ENCODE measurements around the gene GPSM1. TPM values are rescaled to one million over a fixed set of nuclear protein-coding genes. Genes with fewer than 3 reads are reported as not detected.

Gene GPSM1
- total and polyA plus RNA-seq, 4 donors: 0.11 to 2.9 (median 1.6) TPM

DNA sequence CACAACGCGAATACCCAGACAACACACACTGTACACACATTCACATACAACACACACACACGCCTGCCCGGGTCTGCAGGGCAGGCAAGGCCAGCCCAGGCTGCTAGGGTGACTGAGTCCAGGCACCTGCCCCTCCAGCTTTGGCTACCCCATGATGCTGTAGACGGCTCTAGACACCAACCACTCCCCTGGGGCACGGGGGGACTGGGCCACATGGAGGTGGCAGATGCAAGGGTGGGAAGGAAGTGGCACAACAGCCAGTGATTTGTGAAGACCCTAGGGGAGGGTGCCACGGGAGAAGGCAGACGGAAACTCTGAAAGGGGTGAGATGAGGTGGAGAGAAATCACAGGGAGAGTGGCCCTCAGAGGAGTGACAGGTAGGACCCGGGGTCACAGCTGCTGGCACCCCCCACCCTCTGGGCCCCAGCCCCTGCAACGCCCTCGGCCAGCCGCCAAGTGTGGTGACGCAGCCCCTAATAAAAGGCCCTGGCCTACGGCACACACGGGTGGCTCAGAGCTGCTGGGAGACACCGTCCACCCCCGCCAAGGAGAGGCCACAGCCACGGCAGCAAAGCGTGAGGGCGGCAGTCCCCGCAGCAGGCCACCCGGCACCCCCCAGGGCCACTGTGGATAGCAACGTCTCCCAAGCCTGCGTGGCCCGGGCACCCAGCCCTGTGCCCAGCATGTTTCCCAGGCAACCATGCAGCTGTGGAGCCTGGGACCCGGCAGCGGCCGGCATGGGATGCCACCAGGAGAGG lies 16.9 kb upstream of the GPSM1 start:
- WGBS: 74% methylated on average over 28 of the region's 28 CpGs
- Histone ChIP-seq H3K4me3 (ENCODE audit: low read depth in 1 of 3, low read length in 3 of 3) (no peak overlapping the region), H3K27me3 (ENCODE audit: control insufficient read depth in 4 of 4, insufficient read depth in 4 of 4, low read length in 3 of 4) (no peaks in the 10 kb centered on the region), H3K9me3 (ENCODE audit: control insufficient read depth in 4 of 4, low read length in 3 of 4) (peaks cover 0 to 5% (median 4%) of the 10 kb centered on the region in 4 donors), H3K4me1 (ENCODE audit: control insufficient read depth in 4 of 4, insufficient read depth in 4 of 4, low read length in 3 of 4) (no peaks in the 10 kb centered on the region), H3K9ac (ENCODE audit: low read depth in 1 of 2, low read length in 2 of 2) (no peak overlapping the region), H3K36me3 (ENCODE audit: control insufficient read depth in 4 of 4, insufficient read depth in 3 of 4, low read depth in 1 of 4, low read length in 3 of 4) (no peaks in the 10 kb centered on the region), H3K27ac (ENCODE audit: low read depth in 1 of 2, low read length in 2 of 2) (no peak overlapping the region)
- DNase-seq (ENCODE audit: low spot score): no peak
- TF ChIP-seq ATF3 (IDR thresholded peaks at IDR 0.05) (no peak), FOXA2 (IDR thresholded peaks at IDR 0.05) (no peak), MAX (IDR thresholded peaks at IDR 0.05) (no peak)

- DNase-seq (ENCODE audit: low spot score): no peak
- WGBS: 55% methylated on average over 23 of the region's 23 CpGs
- Histone ChIP-seq H3K27ac (ENCODE audit: low read depth in 1 of 2, low read length in 2 of 2) (no peak overlapping the region), H3K27me3 (ENCODE audit: control insufficient read depth in 4 of 4, insufficient read depth in 4 of 4, low read length in 3 of 4) (no peaks in the 10 kb centered on the region), H3K4me3 (ENCODE audit: low read depth in 1 of 3, low read length in 3 of 3) (no peak overlapping the region), H3K4me1 (ENCODE audit: control insufficient read depth in 4 of 4, insufficient read depth in 4 of 4, low read length in 3 of 4) (no peaks in the 10 kb centered on the region), H3K36me3 (ENCODE audit: control insufficient read depth in 4 of 4, insufficient read depth in 3 of 4, low read depth in 1 of 4, low read length in 3 of 4) (no peaks in the 10 kb centered on the region), H3K9me3 (ENCODE audit: control insufficient read depth in 4 of 4, low read length in 3 of 4) (peaks cover 0 to 8% (median 5%) of the 10 kb centered on the region in 4 donors), H3K9ac (ENCODE audit: low read depth in 1 of 2, low read length in 2 of 2) (no peak overlapping the region)
- TF ChIP-seq, protein P1, sequence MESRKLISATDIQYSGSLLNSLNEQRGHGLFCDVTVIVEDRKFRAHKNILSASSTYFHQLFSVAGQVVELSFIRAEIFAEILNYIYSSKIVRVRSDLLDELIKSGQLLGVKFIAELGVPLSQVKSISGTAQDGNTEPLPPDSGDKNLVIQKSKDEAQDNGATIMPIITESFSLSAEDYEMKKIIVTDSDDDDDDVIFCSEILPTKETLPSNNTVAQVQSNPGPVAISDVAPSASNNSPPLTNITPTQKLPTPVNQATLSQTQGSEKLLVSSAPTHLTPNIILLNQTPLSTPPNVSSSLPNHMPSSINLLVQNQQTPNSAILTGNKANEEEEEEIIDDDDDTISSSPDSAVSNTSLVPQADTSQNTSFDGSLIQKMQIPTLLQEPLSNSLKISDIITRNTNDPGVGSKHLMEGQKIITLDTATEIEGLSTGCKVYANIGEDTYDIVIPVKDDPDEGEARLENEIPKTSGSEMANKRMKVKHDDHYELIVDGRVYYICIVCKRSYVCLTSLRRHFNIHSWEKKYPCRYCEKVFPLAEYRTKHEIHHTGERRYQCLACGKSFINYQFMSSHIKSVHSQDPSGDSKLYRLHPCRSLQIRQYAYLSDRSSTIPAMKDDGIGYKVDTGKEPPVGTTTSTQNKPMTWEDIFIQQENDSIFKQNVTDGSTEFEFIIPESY (IDR thresholded peaks at IDR 0.05): no peak
- TF ChIP-seq HNF4G (IDR thresholded peaks at IDR 0.05) (no peak), YY1 (IDR thresholded peaks at IDR 0.05) (no peak), FOXA1 (IDR thresholded peaks at IDR 0.05) (no peak), TAF1 (conservative IDR thresholded peaks at IDR 0.05) (no peak), HNF4A (conservative IDR thresholded peaks at IDR 0.05) (no peak), JUND (IDR thresholded peaks at IDR 0.05) (no peak), ATF3 (IDR thresholded peaks at IDR 0.05) (no peak), EGR1 (IDR thresholded peaks at IDR 0.05; ENCODE audit: low read depth in 2 of 2) (no peak), RXRA (IDR thresholded peaks at IDR 0.05) (no peak), MAX (IDR thresholded peaks at IDR 0.05) (no peak), NR2F2 (IDR thresholded peaks at IDR 0.05) (no peak), SP1 (IDR thresholded peaks at IDR 0.05) (no peak), GABPA (IDR thresholded peaks at IDR 0.05 in 1 of 2, conservative IDR thresholded peaks at IDR 0.05 in 1 of 2) (no peak), RAD21 (IDR thresholded peaks at IDR 0.05) (no peak), FOXA2 (IDR thresholded peaks at IDR 0.05) (no peak), CTCF (IDR thresholded peaks at IDR 0.05; ENCODE audit: low read depth, low read length, missing input control) (no peak)
- TF ChIP-seq, protein P2, sequence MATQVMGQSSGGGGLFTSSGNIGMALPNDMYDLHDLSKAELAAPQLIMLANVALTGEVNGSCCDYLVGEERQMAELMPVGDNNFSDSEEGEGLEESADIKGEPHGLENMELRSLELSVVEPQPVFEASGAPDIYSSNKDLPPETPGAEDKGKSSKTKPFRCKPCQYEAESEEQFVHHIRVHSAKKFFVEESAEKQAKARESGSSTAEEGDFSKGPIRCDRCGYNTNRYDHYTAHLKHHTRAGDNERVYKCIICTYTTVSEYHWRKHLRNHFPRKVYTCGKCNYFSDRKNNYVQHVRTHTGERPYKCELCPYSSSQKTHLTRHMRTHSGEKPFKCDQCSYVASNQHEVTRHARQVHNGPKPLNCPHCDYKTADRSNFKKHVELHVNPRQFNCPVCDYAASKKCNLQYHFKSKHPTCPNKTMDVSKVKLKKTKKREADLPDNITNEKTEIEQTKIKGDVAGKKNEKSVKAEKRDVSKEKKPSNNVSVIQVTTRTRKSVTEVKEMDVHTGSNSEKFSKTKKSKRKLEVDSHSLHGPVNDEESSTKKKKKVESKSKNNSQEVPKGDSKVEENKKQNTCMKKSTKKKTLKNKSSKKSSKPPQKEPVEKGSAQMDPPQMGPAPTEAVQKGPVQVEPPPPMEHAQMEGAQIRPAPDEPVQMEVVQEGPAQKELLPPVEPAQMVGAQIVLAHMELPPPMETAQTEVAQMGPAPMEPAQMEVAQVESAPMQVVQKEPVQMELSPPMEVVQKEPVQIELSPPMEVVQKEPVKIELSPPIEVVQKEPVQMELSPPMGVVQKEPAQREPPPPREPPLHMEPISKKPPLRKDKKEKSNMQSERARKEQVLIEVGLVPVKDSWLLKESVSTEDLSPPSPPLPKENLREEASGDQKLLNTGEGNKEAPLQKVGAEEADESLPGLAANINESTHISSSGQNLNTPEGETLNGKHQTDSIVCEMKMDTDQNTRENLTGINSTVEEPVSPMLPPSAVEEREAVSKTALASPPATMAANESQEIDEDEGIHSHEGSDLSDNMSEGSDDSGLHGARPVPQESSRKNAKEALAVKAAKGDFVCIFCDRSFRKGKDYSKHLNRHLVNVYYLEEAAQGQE (IDR thresholded peaks at IDR 0.05): no peak
Observed at GRCh38 chr9:136311051-136312008, 16.0 kb upstream of the GPSM1 start.

All from liver (tissue), 9 donors.